Measurements from ENCODE around the gene ACTG1.

DNA sequence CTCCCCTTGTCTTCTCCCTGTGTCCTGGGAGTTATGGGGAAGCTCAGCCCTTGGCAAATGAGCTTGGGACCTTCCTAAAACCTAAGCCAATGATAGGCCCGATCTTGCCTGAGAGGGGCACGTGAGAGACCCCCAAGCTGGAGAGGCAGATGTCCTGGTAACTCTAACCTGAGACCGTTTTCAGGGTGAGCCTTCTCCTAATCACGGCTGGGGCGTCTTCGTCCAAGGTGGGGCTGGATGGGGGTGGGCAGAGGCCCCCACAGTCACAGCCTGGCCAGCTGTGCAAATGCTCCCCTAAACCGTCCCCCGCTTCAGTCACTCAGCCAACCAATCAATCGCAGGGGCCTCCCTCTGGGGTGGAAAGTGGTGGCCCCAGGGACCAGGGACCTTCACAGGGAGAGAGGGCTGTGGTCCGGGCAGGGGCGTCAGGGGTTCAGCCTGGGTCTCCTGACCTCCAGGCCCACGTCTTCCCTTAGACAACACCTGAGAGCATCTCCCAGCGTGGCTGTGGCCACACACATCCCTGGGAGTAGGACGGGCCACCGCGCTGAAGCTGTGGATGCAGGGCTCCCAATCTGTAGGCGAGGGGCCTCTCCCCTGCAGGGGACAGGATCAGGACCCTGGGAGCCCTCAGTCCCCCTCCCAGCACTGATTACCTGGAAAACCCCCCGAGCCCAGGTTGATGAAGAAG, 30.6 kb downstream of the ACTG1 start:
- TF ChIP-seq, protein P1, sequence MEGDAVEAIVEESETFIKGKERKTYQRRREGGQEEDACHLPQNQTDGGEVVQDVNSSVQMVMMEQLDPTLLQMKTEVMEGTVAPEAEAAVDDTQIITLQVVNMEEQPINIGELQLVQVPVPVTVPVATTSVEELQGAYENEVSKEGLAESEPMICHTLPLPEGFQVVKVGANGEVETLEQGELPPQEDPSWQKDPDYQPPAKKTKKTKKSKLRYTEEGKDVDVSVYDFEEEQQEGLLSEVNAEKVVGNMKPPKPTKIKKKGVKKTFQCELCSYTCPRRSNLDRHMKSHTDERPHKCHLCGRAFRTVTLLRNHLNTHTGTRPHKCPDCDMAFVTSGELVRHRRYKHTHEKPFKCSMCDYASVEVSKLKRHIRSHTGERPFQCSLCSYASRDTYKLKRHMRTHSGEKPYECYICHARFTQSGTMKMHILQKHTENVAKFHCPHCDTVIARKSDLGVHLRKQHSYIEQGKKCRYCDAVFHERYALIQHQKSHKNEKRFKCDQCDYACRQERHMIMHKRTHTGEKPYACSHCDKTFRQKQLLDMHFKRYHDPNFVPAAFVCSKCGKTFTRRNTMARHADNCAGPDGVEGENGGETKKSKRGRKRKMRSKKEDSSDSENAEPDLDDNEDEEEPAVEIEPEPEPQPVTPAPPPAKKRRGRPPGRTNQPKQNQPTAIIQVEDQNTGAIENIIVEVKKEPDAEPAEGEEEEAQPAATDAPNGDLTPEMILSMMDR (conservative IDR thresholded peaks at IDR 0.05; ENCODE audit: low read depth, low read length): no peak
- TF ChIP-seq RAD21 (IDR thresholded peaks at IDR 0.05; ENCODE audit: low read length) (no peak), POLR2A (IDR thresholded peaks at IDR 0.05; ENCODE audit: low read depth, low read length) (no peak), SMC3 (IDR thresholded peaks at IDR 0.05; ENCODE audit: low read depth, low read length) (no peak), MAZ (IDR thresholded peaks at IDR 0.05; ENCODE audit: borderline replicate concordance, low read depth, low read length) (no peak), RCOR1 (IDR thresholded peaks at IDR 0.05; ENCODE audit: insufficient replicate concordance, low read length) (no peak), NFE2L2 (IDR thresholded peaks at IDR 0.05; ENCODE audit: low read depth, low read length) (no peak), RFX5 (IDR thresholded peaks at IDR 0.05; ENCODE audit: low read depth, low read length) (no peak), CEBPB (IDR thresholded peaks at IDR 0.05; ENCODE audit: low read depth, low read length) (no peak), MAFK (IDR thresholded peaks at IDR 0.05; ENCODE audit: low read depth, low read length) (no peak), CHD1 (IDR thresholded peaks at IDR 0.05; ENCODE audit: low read depth, low read length) (no peak)
- TF ChIP-seq, protein P2, sequence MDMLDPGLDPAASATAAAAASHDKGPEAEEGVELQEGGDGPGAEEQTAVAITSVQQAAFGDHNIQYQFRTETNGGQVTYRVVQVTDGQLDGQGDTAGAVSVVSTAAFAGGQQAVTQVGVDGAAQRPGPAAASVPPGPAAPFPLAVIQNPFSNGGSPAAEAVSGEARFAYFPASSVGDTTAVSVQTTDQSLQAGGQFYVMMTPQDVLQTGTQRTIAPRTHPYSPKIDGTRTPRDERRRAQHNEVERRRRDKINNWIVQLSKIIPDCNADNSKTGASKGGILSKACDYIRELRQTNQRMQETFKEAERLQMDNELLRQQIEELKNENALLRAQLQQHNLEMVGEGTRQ (IDR thresholded peaks at IDR 0.05; ENCODE audit: low read depth, low read length): no peak
